CD4-positive, alpha-beta T cell treated with Interleukin-10 for 1 hour (primary cell): ENCODE data around the gene MAGEA9.
"Not testable (repeated sequence)": the region's sequence is repeated elsewhere in the genome, so short reads cannot be mapped to it uniquely, and the experiment has no call there.

Experiments
- DNase-seq: peaks from one replicate; pipeline ENCODE4 v3.0.0-alpha.2; 2020

The MAGEA9 gene

GRCh38 chrX:149807747-149808458, 26.2 kb downstream of the MAGEA9 start:
- no peak for DNase-seq

- no peak for DNase-seq
Measured at GRCh38 chrX:149818652-149819051, 36.9 kb downstream of the MAGEA9 start.

DNA sequence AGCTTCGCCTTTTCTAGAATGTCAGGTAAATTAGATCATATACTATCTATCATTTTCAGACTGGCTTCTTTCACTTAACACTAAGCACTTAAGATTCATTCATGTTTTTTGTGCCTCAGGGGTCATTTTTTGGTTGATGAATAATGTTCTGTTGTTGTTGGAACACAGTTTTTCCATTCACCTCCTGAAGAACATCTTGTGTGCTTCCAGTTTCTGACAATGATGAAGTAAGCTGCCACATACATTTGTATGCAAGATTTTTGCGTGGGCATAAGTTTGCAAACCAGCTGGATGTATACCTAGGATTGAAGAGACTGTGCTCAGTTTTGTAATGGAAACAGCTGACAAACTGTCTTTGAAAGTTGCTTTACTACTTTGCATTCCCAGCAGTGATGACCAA, 37.6 kb downstream of the MAGEA9 start:
- DNase-seq: no peak

DNA sequence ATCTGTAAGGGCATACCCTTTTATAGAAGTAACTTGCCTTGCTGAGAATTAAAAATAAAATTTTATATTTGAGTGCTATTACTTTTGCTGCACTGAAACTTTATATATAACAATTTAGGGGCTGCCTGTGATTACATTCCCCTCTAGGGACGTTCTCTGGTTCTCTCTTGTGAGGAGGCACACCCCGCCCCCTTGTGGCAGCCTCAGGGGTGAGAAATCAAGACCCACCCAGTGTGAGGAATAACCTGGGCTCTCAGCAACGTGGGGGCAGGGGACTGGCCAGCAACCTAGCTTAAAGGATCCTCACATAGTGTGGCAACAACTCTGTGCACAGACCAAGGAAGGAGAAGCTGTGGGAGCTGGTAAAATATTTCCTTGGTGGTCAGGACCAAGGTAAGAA, 43.7 kb downstream of the MAGEA9 start:
- DNase-seq: peak; percentile 49

DNA sequence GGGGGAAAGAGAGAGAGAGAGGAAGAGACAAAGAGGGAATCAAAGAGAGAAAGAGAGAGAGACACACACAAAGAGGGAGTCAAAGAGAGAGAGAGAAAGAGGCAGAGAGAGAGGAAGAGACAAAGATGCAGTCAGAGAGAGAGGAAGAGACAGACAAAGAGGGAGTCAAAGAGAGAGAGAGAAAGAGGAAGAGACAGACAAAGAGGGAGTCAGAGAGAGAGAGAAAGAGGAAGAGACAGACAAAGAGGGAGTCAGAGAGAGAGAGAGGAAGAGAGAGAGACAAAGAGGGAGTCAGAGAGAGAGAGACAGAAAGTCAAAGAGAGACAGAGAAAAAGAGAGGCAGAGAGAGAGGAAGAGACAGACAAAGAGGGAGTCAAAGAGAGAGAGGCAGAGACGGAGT, 45.5 kb downstream of the MAGEA9 start:
- DNase-seq: no peak

DNA sequence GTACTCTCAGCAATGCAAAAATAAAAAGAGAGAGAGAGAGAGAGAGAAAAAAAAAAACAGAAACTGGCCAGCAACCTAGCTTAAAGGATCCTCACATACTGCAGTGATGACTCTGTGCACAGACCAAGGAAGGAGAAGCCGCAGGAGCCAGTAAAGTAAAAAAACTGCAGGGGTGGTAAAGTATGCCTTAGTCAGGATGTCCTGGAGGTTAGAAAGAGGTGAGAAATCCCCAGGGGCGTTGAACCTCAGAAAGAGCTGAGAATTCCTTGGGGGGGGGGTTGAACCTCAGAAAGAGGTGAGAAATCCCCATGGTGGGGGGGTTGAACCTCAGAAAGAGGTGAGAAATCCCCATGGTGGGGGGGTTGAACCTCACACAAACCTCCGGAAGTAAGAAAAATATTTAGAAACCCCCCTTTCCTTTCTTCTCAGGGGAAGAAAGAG, 48.0 kb downstream of the MAGEA9 start:
- peak; percentile 65 for DNase-seq

GRCh38 chrX:149830192-149830873, 48.6 kb downstream of the MAGEA9 start:
- DNase-seq: peak; percentile 36

GRCh38 chrX:149831473-149831872, 49.7 kb downstream of the MAGEA9 start:
- no peak for DNase-seq

- not testable (repeated sequence) for DNase-seq
Measured at GRCh38 chrX:149836728-149837127, 55.0 kb downstream of the MAGEA9 start.

DNA sequence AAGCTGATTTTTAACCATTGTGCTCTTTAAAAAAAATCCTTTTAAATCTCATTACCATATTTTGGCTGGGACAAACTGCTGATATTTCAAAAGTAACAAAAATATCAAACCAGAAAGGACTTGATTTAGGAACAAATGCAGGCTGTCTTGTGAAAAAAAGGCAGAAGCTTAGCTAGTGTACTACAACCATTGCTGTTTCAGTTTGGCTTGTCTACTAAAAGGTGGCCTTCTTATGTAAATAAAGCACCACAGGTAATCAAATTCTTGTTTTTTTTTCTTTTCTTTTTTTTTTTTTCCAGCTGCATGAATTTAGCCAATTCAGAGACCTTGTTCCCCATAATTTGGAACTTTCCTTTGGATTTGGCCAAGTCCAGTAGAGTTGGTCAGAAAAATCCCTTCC, 55.4 kb downstream of the MAGEA9 start:
- DNase-seq: no peak
